Astrocyte of the cerebellum (primary cell): ENCODE results near the gene AFTPH.

ENCODE experiments used
- DNase-seq: peaks from one replicate; pipeline ENCODE4 v3.0.0-alpha.2; 2011; ENCODE audit warnings: low read depth
- H3K4me3 ChIP-seq: 2 replicates; pipeline ENCODE4 v1.5.1; 2011; ENCODE audit warnings: mild to moderate bottlenecking, low read depth, low read length, moderate library complexity
- in situ Hi-C: cut with HindIII; loops from 2 replicates; pipeline ENCODE4 v1.10.0; 2017; ENCODE audit warnings: low sequenced_read_pairs
- TF ChIP-seq, protein P1 (sequence below): IDR thresholded peaks from 2 replicates; pipeline ENCODE4 v1.5.1; 2012; ENCODE audit warnings: low read length, low read depth, moderate library complexity, mild to moderate bottlenecking; ENCODE audit errors: missing control alignments

AFTPH gene, protein sequence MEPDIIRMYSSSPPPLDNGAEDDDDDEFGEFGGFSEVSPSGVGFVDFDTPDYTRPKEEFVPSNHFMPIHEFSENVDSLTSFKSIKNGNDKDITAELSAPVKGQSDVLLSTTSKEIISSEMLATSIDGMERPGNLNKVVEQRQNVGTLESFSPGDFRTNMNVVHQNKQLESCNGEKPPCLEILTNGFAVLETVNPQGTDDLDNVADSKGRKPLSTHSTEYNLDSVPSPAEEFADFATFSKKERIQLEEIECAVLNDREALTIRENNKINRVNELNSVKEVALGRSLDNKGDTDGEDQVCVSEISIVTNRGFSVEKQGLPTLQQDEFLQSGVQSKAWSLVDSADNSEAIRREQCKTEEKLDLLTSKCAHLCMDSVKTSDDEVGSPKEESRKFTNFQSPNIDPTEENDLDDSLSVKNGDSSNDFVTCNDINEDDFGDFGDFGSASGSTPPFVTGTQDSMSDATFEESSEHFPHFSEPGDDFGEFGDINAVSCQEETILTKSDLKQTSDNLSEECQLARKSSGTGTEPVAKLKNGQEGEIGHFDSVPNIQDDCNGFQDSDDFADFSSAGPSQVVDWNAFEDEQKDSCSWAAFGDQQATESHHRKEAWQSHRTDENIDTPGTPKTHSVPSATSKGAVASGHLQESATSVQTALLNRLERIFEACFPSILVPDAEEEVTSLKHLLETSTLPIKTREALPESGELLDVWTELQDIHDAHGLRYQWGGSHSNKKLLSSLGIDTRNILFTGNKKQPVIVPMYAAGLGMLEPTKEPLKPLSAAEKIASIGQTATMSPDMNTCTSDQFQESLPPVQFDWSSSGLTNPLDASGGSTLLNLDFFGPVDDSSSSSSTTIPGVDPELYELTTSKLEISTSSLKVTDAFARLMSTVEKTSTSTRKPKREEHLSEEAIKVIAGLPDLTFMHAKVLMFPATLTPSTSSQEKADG

DNA sequence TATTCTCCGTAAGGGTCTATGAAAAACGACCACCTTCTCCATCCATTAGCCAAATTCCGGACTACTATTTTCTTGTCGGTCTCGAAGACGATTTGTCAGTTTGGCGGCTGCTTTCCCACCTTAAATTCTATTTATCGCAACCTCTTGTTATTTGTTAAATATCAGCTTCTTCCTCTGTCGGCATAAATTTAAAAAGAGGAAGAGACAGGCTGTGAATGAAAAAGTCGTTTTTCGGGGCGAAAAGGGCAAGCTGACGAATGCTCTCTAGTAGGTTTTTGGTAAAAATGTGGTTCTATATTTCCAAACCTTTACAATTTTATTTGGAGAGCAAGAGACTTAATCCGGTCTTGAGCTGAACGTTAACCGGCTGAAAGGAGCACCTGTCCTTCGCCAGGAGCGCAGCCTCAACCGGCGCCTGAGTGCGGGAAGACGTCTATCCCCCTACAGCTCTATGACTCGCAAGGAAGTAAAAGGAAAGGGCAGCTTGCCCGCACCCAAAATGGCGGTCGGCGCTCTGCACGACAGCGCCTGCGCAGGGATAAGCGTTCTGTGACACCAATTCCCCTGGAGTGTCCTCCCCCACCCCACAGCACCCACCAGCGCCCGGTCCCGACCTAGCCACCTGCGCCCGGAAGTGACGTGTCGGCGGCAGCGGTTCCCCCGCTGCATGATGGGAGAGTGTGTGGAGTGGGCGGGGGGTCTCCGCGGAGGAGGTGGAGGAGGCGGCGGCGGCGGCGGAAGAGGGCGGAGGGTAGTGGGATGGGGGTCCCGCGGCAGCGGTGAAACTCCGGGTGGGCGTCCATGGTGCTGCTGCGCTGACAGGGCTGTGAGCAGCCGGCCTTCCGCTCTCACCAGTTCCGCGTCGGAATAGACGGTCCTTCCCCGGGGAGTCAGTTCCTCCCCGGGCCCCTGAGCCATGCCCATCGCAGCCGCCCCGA, at the start of gene AFTPH:
TSS of gene AFTPH (plus strand) at position 663 of the 938 bp plus-strand sequence. CDS start 27,147 bp downstream, outside the sequence.
- TF ChIP-seq, protein P1, sequence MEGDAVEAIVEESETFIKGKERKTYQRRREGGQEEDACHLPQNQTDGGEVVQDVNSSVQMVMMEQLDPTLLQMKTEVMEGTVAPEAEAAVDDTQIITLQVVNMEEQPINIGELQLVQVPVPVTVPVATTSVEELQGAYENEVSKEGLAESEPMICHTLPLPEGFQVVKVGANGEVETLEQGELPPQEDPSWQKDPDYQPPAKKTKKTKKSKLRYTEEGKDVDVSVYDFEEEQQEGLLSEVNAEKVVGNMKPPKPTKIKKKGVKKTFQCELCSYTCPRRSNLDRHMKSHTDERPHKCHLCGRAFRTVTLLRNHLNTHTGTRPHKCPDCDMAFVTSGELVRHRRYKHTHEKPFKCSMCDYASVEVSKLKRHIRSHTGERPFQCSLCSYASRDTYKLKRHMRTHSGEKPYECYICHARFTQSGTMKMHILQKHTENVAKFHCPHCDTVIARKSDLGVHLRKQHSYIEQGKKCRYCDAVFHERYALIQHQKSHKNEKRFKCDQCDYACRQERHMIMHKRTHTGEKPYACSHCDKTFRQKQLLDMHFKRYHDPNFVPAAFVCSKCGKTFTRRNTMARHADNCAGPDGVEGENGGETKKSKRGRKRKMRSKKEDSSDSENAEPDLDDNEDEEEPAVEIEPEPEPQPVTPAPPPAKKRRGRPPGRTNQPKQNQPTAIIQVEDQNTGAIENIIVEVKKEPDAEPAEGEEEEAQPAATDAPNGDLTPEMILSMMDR: no peak
- in situ Hi-C loops: no loop called here
- peak; percentile 96 for DNase-seq

DNA sequence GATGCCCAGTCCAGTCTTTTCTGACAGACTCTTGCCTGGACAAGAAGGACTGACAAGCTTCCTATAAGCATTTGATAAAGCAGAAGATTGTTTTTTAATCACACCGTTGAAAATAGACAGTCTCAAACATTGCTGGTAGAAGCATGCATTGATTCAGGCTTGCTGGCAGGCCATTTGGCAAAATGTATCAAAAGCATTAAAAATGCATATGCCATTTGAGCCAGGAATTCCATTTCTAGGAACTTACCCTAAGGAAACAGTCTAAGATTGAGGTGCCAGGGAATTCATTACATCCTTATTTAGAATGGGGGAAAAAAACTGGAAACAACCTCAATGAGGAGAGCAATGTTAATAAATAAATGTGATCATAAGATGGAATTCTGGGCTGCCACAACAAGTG, 49.5 kb upstream of the AFTPH start:
- in situ Hi-C loops: no loop called here
- no peak for DNase-seq
- H3K4me3 ChIP-seq: no peak overlapping the region
- TF ChIP-seq, protein P1: no peak

More for the DNA sequence above, at the start of gene AFTPH:
- peak within 1 kb of the TSS; percentile 96 for H3K4me3 ChIP-seq

DNA sequence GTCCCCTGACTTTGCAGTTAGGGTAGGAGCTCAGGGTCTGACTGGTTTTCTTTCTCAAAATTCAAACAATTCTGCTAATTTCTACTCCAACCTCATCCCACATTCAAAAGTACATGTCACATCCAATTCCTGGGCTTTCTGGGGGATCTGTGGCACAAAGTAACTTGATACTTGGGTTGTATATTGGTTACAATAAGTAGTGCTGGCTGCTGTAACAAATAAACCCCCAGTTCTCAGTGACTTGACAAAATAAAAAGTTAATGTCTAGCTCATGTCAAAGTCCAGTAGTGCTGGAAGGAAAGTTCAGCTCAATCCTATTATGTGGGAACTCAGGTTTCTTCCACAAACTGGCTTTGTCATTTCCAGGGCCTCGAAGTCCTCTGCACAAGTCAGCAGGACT, 47.1 kb upstream of the AFTPH start:
- TF ChIP-seq, protein P1: no peak
- no peak for DNase-seq
- in situ Hi-C loops: no loop called here
- no peak overlapping the region for H3K4me3 ChIP-seq

DNA sequence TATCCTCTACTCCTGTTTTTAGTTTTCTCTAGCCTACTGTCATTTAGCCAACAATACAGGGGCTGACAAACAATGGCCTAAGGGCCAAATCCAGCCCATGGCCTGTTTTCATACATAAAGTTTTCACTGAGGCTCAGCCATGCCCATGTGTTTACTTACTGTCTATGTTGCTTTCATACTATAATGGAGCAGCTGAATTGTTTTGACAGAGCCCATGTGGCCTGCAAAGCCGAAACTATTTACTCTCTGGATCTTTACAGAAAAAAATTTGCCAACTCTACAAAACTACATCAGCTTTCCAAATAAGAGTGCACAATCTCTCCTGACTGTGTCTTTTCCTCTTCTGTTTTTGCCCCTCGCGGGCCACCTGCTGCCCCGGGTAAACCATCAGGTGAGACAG, 46.1 kb upstream of the AFTPH start:
- in situ Hi-C loops: no loop called here
- DNase-seq: no peak
- no peak overlapping the region for H3K4me3 ChIP-seq
- TF ChIP-seq, protein P1: no peak

DNA sequence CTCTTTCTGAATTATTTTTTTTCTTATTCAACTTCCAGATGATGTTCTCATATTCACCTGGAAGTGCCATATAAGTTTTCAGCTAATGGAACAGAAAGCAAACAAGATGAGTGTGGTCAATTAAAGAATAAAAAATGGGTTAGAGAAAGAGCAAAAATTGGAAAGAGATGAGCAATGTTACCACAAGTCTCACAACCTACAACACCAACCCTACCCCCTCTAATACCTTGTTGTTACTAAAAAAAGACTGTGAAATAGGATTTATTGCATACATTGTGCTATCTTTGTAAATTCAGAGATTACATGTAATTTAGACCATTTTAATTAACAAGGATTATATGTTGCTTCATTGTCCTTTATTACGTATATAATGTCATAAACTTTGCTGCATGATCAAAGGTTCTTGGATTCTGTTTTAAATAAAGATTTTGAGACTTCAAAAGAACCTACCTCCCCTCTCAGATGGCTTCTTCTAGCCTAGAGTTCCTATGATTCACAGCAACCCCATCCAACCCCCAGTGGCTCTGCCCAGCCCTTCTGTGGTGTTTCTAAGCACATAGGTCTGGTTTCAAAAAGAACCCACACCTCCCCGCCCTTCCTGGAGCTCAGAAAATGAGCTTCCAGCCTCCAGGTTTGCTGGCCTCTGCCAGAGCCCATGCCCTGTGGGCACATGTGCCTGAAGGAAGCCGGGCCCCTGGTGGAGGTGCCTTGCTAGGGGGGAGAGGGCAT, 45.5 kb upstream of the AFTPH start:
- TF ChIP-seq, protein P1: no peak
- no peak overlapping the region for H3K4me3 ChIP-seq
- in situ Hi-C loops: no loop called here
- no peak for DNase-seq
